ENCODE results near the gene TRIM38. TPM values are rescaled to one million over a fixed set of nuclear protein-coding genes. Genes with fewer than 3 reads are reported as not detected.
"Not testable (repeated sequence)": the region's sequence is repeated elsewhere in the genome, so short reads cannot be mapped to it uniquely, and the experiment has no call there.

Gene TRIM38
- total RNA-seq, 1 donor from 2014 or later: 7.6 TPM

GRCh38 chr6:25984265-25984664, 21.7 kb downstream of the TRIM38 start:
- Histone ChIP-seq H3K27me3 (no peaks in the 10 kb centered on the region), H3K36me3 (peaks cover 48 to 69% of the 10 kb centered on the region in 2 donors), H3K9me3 (no peaks in the 10 kb centered on the region), H3K4me3 (no peak overlapping the region), H3K4me1 (no peaks in the 10 kb centered on the region), H3K27ac (peak overlapping the region in 1 of 2 donors; percentile 5)
- no peak for TF ChIP-seq CTCF (IDR thresholded peaks at IDR 0.05)
- intact Hi-C loops (cut with DNase I): no loop called here
- no peak for DNase-seq (ENCODE audit: low spot score in 2 of 2)

GRCh38 chr6:25987845-25988244, 25.2 kb downstream of the TRIM38 start:
- H3K4me1 ChIP-seq: peaks cover 0 to 3% of the 10 kb centered on the region in 2 donors
- no peaks in the 10 kb centered on the region for H3K9me3 ChIP-seq
- H3K27me3 ChIP-seq: no peaks in the 10 kb centered on the region
- peaks cover 32 to 37% of the 10 kb centered on the region in 2 donors for H3K36me3 ChIP-seq
- H3K27ac ChIP-seq: no peak overlapping the region
- no peak for TF ChIP-seq CTCF (IDR thresholded peaks at IDR 0.05)
- no peak overlapping the region for H3K4me3 ChIP-seq
- intact Hi-C loops (cut with DNase I): no loop called here
- no peak for DNase-seq (ENCODE audit: low spot score in 2 of 2)

- H3K4me1 ChIP-seq: peaks cover 0 to 8% of the 10 kb centered on the region in 2 donors
- H3K9me3 ChIP-seq: no peaks in the 10 kb centered on the region
- no peak for TF ChIP-seq CTCF (IDR thresholded peaks at IDR 0.05)
- H3K27me3 ChIP-seq: no peaks in the 10 kb centered on the region
- no peak overlapping the region for H3K27ac ChIP-seq
- peaks cover 8 to 18% of the 10 kb centered on the region in 2 donors for H3K36me3 ChIP-seq
- intact Hi-C loops (cut with DNase I): no loop called here
- no peak overlapping the region for H3K4me3 ChIP-seq
- no peak for DNase-seq (ENCODE audit: low spot score in 2 of 2)
These were observed 27.7 kb downstream of the TRIM38 start for GRCh38 chr6:25990172-25990873.

GRCh38 chr6:25991785-25992412, 29.3 kb downstream of the TRIM38 start:
- intact Hi-C loops (cut with DNase I): loop anchor here (1.0 kb wide), 3 partner anchors 21 to 30 kb away; partner anchors contain the start of gene TRIM38
- Histone ChIP-seq H3K9me3 (no peaks in the 10 kb centered on the region), H3K4me1 (peaks cover 0 to 8% of the 10 kb centered on the region in 2 donors), H3K4me3 (peak overlapping the region; percentile 61 to 72), H3K27ac (peak overlapping the region; percentile 91 to 93), H3K36me3 (peaks cover 0 to 5% of the 10 kb centered on the region in 2 donors), H3K27me3 (no peaks in the 10 kb centered on the region)
- no peak for TF ChIP-seq CTCF (IDR thresholded peaks at IDR 0.05)
- peak; percentile 36 to 87 for DNase-seq (ENCODE audit: low spot score in 2 of 2)

- no peaks in the 10 kb centered on the region for H3K9me3 ChIP-seq
- H3K27ac ChIP-seq: peak overlapping the region; percentile 91 to 93
- peak; percentile 95 to 100 (median 98) for TF ChIP-seq CTCF (IDR thresholded peaks at IDR 0.05)
- peaks cover 0 to 8% of the 10 kb centered on the region in 2 donors for H3K4me1 ChIP-seq
- H3K27me3 ChIP-seq: no peaks in the 10 kb centered on the region
- intact Hi-C loops (cut with DNase I): loop anchor here (1.0 kb wide), 3 partner anchors 21 to 30 kb away; partner anchors contain the start of gene TRIM38
- peak; percentile 78 to 98 for DNase-seq (ENCODE audit: low spot score in 2 of 2)
- H3K36me3 ChIP-seq: peaks cover 0 to 6% of the 10 kb centered on the region in 2 donors
- H3K4me3 ChIP-seq: peak overlapping the region; percentile 61 to 72
These were observed 30.1 kb downstream of the TRIM38 start for GRCh38 chr6:25992413-25993340.

- H3K27me3 ChIP-seq; H3K4me1 ChIP-seq; H3K36me3 ChIP-seq; H3K9me3 ChIP-seq; intact Hi-C loops (cut with DNase I); DNase-seq (ENCODE audit: low spot score in 2 of 2): not testable (repeated sequence)
- Histone ChIP-seq H3K4me3 (peak overlapping the region; percentile 61 to 72), H3K27ac (peak overlapping the region; percentile 91 to 93)
These were observed 30.7 kb downstream of the TRIM38 start for GRCh38 chr6:25993341-25993684.
